Measurements from ENCODE around the gene SIPA1.

The SIPA1 gene

DNA sequence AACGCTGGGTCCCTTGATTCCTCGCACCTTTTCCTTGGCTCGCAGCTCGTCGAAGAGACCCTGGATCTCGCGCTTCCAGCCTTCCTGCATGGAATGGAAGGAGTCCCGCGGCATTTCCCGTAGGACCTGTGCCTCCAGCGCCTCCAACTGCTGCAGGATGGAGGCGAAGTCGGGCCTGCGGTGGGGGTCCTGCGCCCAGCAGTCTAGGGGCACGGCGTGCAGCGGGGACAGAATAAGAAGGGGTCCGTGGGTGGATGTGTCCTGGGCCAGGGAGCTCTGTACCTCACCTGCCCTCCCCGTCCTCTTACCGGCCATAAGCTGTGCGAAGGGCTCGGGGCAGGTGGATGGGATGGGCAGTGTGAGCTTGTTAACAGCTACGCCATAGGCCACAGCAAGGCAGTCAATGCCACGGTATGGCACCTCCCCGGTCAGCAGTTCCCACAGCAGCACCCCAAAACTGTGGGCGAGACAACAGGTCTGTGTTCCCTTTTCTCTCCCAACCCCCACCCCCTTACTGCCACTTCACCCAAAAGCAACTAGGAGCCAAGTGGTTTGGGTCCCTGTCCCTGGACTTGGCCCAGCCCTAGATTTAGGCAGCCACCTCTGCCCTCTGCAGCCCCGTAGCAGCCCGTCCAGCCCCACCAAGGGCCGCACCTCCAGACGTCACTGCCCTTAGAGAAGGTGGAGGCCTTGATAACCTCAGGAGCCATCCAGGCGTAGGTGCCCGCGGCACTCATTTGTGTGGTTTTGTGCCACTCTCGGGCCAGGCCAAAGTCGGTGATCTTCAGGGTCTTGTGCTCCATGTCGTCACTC, 30.1 kb upstream of the SIPA1 start:
- no peak for DNase-seq

DNA sequence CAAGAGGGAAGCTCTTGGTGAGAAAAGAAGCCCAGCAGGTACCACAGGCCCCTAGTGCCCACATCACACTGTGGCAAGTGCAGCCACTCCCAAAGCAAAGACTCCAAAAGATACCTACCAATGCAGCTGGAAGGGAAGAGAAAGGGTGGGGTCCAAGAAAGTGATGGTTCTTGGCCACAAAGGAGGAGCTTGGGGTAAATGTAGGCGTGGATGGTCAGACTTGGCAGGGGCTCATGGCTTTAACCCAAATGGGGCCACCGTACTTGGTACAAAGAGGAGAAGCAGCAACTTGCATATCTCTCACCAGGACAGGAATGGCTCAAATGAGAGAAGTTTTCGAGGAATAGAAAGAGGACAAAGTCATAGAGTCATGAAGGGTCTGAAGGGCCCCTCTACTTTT, 28.7 kb upstream of the SIPA1 start:
- DNase-seq: no peak

DNA sequence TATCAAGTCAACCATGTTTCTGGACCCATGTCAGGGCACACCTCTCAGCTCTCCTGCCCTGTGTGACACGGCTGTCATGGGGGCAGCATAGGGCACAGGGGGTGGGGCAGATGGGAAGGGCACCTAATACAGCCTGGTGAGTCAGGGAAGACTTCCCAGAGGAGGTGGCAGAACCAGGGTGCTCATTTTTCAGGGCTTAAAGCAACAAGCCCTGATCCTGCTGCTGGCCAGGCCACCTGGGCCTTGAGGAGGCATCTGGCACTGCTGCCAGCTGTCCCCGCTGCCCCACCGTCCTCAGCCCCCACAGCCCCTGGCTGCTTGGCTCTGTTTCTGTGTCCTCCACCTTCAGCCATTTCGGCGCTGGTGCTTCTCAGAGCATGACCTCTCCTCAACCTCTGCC, 28.2 kb upstream of the SIPA1 start:
- no peak for DNase-seq

DNA sequence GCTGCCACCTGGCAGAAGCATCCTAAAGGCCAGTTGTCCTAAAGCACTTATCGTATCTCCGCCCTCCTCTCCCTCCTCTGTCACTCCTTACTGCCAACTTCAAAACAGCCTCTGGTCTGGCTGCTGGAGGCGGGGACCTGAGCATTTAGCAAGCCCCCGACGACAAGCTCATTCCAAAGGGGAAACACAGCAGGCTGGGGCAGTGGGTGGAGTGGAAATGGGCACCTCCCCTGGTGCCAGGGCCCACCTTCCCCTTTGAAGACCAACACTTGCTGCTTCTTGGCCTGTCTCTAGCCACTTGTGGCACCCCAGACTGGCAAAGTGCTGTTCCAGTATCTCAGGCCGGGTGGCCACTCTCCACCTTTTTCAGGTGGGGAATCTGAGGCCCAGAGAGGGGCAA, 27.5 kb upstream of the SIPA1 start:
- no peak for DNase-seq

DNA sequence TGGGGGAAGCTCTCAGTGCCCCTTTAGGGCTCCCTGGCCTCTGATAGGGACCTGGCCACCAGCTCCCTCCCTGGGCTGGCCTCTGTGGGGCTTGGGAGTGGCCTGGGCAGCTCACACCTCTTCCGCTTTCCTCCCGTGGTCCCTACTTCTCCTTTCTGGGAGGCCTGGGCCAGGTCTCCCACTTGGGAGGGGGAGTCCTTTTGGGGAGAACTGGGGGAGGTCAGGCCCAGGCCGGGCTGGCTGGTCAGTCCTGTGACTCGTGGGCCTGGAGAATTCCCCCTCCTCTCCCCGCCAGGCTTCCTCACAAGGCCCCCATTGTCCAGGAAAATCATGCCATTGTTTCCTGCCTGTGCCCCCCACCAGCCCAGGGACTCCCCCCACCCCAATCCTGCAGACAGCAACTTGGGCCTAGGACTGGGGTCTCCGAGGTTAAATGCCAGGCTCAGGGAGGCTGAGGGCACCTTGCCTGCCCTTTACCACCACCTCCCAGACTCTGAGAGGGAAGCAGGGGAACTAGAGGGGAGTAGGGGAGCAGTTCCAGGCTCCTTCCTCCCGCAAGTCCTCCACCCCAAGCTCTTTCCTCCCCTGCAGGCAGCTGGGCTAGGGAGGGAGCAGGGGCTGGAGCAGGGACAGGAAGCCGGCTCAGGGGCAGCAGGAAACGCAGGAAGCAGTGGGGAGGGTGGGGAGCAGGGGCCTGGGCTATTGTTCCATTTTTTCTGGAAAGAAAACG, 26.7 kb upstream of the SIPA1 start:
- no peak for DNase-seq

DNA sequence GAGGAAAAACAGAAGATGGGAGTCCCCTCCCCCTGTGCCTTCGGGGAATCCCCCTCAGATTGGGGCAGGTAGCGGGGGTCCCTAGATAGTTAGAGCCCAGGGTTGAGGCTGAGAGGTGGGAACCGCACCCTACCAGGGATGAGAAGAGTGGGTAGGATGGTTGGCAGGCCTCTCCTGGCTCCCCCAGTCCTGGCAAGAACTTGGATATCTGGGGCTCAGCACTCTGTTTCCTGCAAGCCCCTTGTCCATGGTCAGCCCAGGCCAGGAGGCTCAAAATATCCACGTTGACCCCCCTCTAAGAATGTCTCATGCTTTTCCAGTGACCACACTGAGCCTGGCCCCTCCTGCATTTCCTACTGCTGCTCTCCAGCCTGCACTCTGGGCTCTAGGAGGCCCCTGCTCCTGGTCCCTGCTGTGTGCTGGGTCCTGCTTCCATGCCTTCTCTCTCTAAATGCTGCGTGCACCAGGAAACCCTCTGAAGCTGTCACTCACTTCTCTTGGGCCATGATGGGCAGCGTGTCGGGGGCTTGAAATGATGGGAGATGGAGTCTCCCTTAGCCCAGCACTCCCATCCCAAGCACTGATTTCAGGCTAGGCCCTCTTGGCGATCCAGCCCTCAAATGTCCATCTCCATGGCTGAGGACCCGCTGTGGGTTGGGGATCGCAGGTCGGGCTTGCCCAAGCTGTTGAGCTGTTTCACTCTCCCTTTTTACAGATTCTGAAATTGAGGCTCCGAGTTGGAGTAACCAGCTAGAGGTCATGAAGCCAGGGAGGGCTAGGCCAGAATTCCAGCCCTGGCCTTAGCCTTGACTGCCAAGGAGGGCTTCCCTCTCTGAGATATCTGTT, 25.9 kb upstream of the SIPA1 start:
- no peak for DNase-seq

DNA sequence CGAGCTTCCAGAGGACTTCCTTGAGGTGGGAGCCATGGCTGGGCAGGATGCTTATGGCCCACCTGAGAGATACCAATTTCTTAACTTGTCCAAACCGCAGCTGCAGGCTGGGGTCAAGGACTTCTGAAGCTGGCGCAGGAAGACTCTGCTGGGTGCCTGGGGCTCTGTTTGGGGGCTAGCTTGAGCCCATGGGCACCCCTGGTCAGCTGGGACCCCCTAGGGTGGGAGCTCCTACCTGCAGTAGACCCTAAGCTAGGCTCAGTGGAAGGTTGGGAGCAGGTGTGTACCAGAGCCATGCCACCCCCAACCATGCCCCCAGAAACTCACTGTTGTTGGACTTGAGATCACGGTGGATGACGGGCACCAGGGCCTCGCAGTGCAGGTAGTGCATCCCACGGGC, 25.2 kb upstream of the SIPA1 start:
- DNase-seq: no peak

DNA sequence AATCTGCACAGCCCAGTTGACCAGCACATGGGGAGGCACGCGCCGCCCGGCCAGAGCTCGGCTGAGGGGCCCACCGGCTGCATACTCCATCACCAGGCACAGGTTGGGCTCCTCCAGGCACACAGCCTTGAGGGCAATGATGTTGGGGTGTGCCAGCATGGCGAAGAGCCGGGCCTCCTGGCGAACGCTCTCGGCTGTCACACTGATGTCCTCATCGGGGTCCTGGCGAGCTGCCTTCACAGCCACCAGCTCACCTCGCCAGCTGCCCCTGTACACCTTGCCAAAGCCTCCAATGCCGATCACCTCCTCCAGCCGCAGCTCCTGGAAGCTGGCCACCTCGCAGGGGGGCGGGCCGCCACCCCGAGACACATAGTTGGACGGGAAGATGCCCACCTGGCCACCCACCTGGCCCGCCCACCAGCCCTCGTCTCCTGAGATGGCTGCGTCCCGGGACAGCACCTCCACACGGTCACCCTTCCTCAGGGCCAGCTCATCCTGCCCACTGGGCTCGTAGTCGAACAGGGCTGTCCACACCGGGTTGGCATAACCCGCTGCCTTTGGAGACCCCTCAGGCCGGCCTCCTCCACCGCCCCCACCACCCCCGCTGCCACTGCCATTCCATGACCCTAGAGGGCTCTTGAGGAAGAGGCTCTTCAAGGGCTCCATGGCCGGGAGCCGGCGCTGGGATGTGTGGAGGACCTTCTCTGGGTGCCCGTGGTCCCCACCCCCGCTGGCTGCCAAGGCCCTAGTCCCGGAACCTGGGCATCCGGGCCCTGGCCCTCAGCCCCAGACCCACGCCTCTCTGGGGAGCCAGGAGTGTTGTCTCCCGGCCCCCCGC, 24.6 kb upstream of the SIPA1 start:
- no peak for DNase-seq

DNA sequence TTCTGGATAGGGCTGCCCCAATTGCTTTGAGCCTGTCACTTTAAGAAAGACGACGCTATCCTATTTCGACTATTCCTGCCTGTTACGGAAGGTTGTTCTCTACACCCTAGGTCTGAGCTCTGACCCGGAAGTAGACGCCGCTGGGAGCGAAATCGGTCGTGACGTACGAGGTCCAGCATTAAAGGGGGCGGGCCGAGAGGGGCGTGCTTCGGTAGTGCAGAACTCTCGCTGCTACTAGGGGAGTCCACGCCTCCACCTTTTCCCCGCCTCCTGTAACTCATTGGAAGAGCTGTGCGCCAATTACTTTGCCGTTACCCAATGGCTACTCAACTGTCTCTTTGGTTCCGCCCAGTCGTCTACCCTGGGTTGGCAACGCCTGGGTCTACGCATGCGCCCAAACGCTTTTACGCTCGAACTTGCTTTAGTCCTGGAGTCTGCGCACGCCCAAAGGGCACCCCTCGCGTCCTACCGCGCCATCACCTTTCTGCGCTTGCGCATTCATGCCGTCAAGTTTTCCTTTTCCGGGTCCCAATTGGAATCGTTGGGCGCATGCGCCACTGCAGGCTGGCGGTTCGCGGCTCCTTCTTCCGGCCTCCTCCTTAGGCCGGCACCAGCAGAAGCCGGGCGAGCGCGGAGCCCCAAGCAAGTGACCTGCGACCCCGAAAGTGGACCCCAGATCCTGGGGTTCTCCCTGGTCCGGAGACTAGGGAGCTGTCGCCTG, 22.5 kb upstream of the SIPA1 start, which contains the start of gene PCNX3:
Gene PCNX3, plus strand, starts transcription at position 548 of the 721 bp plus-strand sequence. CDS start 536 bp downstream, outside the sequence.
- DNase-seq: peak; percentile 100

DNA sequence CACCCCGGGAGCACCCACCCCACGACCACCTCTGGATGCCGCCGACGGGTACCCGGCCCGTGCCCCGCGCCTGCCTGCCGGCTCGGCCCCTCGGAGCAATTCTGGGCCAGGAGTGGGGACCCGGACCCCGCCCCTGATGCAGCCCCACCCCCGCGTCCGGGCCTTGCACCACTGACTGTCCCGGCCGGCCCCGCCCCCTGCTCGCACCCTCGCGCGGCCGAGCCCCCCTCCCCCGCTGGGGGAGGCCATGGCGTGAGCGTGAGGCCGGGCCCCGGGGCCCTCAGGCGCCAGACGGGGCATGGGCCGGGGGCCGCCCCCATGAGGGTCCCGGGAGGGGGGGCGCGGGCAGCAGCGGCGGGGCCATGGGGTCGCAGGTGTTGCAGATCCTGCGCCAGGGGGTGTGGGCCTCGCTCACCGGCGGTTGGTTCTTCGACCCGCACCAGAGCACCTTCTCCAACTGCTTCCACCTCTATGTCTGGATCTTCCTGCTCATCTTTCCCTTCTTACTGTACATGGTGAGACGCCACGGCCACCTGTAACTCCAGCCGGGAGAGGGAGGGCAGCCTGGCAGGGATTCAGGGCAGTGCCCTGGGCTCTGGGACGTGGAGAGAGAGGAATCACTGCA, 21.8 kb upstream of the SIPA1 start:
- no peak for DNase-seq

DNA sequence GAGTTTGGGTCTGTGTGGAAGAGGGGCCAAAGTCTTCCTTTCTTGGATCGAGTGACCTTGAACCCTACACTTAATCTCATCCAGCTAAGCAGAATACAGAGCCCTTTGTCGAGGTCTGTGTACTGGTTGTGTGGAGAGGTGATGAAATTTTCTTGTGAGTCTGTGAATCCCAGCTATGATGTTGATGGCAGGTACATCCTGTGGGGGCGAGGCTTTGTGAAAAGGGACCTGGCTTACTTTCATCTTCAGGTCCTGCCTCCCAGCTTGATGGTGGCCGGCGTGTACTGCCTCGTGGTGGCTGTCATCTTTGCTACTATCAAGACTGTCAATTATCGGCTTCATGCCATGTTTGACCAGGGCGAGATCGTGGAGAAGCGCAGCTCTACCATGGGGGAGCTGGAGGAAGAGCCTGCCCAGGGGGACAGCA, 21.3 kb upstream of the SIPA1 start:
- no peak for DNase-seq

DNA sequence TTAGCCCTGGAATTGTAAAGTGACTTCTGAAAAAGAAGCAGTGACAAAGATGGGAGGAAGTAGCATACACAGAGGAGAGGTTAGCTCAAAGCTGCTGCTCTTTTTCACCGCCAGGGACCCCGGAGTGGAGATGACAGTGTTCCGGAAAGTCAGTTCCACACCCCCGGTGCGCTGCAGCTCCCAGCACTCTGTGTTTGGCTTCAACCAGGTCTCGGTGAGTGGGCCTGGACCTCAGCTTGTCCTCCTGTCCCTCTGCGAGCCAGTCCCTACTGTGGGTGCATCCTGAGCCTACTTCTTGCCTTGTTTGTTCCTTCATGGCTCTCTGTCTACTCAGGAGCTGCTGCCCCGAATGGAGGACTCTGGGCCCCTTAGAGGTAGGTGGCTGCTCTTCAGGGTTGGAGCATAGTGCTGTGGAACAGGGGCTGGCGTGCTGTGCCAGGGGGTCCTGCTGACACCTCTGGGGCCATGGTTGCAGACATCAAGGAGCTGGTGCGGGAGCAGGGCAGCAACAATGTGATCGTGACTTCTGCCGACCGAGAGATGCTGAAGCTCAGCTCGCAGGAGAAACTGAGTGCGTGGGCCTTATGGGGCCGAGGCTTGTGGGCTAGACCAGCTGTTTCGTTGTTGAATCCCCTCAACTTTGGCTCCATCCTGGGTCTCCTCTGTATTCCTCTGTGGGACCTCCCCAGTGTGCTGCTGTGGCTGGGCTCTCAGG, 20.6 kb upstream of the SIPA1 start:
- DNase-seq: no peak

DNA sequence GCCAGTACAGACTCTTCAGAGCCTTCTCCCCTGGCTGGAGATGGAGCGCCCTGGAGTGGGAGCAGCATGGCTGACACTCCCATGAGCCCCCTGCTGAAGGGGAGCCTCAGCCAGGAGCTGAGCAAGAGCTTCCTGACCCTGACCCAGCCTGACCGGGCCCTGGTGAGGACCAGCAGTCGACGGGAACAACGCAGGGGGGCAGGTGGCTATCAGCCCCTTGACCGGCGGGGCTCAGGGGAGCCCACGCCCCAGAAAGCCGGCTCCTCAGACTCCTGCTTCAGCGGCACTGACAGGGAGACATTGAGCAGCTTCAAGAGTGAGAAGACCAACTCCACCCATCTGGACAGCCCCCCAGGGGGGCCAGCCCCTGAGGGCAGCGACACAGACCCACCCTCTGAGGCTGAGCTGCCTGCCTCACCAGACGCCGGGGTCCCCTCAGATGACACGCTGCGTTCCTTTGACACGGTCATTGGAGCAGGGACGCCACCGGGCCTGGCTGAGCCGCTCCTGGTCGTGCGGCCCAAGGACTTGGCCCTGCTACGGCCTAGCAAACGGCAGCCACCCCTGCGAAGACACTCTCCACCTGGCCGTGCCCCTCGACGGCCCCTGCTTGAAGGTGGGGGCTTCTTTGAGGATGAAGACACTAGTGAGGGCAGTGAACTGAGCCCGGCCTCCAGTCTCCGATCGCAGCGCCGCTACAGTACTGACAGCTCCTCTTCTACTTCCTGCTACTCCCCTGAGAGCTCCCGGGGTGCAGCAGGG, 19.7 kb upstream of the SIPA1 start:
- DNase-seq: no peak

DNA sequence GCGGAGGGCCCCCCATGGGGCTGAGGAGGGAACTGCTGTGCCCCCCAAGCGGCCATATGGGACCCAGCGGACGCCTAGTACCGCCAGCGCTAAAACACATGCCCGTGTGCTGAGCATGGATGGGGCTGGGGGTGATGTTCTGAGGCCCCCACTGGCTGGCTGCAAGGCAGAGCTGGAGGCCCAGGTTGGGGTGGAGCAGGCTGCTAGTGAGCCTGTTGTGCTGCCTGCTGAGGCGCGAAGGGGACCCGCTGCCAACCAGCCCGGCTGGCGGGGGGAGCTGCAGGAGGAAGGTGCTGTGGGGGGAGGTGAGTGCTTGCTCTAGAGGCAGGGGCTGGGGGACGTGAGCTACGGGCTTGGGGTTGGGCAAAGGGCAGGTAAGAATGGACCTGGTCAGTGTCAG, 19.1 kb upstream of the SIPA1 start:
- DNase-seq: no peak

DNA sequence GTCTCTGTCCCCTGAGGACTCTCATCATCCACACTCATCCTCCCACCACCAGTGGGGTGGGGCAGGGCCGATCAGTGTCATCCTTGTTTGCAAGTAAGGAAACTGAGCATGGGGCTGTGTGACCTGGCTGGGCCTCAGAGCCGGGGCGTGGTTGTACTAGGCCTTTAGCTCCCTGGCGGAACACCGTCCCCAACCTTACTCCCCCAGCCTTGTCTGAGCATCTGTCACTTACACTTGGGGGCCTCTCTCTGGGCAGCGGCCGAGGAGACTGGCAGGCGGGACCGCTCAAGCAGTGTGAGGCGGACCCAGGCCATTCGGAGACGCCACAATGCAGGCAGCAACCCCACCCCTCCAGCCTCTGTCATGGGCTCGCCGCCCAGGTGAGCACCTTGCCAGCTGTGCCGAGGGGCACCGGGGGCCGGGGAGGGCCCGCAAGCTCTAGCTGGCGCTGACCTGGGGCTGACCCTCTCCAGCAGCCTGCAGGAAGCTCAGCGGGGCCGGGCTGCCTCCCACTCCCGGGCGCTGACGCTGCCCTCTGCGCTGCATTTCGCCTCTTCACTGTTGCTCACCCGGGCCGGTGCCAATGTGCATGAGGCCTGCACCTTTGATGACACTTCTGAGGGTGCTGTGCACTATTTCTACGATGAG, 18.5 kb upstream of the SIPA1 start:
- no peak for DNase-seq

DNA sequence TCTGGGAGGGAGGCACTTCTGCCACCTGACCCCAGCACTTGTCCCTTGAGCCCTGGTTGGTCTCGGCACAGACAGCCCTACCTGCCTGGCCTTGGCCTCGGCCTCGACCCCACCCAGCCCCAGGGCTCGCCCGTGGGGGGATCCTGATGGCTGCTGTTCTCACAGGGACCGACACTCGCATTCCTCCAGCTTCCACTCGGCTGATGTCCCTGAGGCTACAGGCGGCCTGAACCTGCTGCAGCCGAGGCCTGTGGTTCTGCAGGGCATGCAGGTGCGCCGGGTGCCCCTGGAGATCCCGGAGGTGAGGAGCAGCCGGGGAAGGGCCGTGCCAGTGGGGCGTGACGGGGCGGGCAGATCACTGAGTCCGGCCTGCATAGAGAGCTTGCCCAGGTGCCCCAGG, 17.2 kb upstream of the SIPA1 start:
- no peak for DNase-seq

DNA sequence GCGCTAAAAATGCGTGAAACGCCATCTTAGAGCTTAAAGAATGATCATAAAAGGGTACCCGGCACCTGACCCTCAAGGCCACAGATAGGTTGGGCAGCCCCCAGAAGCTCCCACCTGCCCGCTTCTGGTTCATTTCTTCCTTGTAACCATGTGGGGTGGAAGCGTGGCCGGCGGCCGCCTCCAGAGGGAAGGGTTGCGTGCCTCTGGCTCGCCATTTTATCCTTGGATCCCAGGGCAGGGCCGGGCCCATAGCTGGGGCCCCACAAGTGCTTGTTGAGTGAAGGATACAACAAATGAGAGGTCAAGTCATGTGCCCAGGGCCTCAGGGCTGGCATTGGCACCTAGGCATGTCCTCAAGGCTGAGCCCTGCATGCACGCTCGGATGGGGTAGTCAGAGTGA, 16.4 kb upstream of the SIPA1 start:
- DNase-seq: no peak

DNA sequence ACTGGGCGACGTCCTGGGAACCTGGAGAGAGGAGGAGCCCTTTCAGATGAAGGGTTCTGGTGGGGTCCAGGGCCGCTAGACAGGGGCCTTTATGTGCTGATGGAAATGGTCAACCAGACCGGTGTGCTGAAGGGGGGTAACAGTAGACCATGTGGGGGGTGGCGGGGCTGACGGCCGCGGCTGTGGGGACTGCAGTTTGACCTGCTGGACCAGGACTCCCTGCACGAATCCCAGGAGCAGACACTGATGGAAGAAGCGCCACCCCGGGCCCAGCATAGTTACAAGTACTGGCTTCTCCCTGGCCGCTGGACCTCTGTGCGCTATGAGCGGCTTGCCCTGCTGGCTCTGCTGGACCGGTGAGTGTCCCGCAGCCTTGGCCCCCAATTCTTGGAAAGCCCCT, 15.9 kb upstream of the SIPA1 start:
- no peak for DNase-seq

DNA sequence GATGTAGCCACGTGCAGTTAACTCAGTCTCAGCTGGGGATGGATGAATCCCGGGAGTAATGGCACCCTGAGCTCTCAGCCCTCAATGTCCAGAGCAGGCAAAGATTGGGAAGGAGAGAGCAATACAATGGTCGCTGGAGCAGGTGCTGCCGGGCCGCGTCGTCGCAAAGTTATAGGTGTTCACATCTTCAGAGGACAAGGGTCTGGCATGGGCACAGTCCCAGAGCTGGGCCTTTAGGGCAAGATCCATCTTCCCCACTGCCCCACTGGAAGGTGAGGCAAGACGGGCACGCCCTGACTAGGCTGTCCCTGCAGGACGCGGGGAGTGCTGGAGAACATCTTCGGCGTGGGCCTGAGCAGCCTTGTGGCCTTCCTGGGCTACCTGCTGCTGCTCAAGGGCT, 14.7 kb upstream of the SIPA1 start:
- DNase-seq: no peak

All from DMS 273 treated with DMSO at 0.1 percent for 48 hours (cell line).